ENCODE results near the gene SNCA.

GRCh38 chr4:89745708-89746107, 91.3 kb downstream of the SNCA start:
- TF ChIP-seq CTCF (IDR thresholded peaks at IDR 0.05) (no peak), POLR2A (IDR thresholded peaks at IDR 0.05) (no peak), EP300 (IDR thresholded peaks at IDR 0.05; ENCODE audit: low read depth) (no peak)

Data from transverse colon (tissue), 3 donors.